SH-SY5Y (cell line): Measurements from ENCODE around the gene CDK5.

Experiments
- GATA2 ChIP-seq: IDR thresholded peaks from 2 replicates; pipeline ENCODE4 v1.6.1; 2011; ENCODE audit warnings: mild to moderate bottlenecking, low read depth, low read length
- GATA3 ChIP-seq: IDR thresholded peaks from 2 replicates; pipeline ENCODE4 v1.6.1; 2011; ENCODE audit warnings: low read depth, mild to moderate bottlenecking, low read length, moderate library complexity

GRCh38 chr7:151102991-151103390 lies 45.3 kb upstream of the CDK5 start:
- TF ChIP-seq GATA3 = no peak
- no peak for TF ChIP-seq GATA2
